ENCODE data around the gene OR56B1. TPM values are rescaled to one million over a fixed set of nuclear protein-coding genes. Genes with fewer than 3 reads are reported as not detected.

The OR56B1 gene, protein sequence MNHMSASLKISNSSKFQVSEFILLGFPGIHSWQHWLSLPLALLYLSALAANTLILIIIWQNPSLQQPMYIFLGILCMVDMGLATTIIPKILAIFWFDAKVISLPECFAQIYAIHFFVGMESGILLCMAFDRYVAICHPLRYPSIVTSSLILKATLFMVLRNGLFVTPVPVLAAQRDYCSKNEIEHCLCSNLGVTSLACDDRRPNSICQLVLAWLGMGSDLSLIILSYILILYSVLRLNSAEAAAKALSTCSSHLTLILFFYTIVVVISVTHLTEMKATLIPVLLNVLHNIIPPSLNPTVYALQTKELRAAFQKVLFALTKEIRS
- total RNA-seq = under 0.01 TPM in 1 of 2 replicates, not detected in the other

DNA sequence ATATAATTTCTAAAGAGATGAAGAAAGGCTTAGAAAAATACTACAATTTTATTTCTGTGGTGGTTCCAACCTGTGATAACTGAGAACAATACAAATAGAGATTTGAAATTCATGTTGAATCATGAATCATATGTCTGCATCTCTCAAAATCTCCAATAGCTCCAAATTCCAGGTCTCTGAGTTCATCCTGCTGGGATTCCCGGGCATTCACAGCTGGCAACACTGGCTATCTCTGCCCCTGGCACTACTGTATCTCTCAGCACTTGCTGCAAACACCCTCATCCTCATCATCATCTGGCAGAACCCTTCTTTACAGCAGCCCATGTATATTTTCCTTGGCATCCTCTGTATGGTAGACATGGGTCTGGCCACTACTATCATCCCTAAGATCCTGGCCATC lies at the start of gene OR56B1:
Gene OR56B1 (plus strand): TSS at position 53 of the 400 bp plus-strand sequence. CDS start 69 bp downstream, at position 122.

DNA sequence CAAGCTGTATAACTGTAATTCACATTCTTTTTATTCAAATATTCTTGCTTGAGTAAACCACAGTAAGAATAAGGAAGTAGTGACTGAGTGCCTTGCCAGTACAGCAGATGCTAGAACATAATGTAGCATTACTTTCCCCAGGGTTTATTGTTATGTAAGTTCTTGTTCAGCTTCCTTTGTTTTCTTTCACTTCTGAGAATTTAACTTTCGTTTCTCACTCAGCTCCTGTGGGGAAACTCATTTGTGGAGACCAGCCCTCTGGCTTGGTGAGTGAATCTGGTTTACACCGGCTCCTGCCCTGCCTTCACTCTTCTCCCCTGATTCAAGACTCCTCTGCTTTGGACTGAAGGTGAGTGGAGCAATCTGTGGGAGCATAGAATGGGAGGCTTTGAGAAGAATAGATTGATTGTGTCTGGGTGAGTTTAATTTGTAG lies 46.7 kb upstream of the OR56B1 start, which contains the start of gene TRIM22:
Gene TRIM22 (plus strand): TSS at position 240 of the 433 bp plus-strand sequence. CDS start 6,443 bp downstream, outside the sequence.

DNA sequence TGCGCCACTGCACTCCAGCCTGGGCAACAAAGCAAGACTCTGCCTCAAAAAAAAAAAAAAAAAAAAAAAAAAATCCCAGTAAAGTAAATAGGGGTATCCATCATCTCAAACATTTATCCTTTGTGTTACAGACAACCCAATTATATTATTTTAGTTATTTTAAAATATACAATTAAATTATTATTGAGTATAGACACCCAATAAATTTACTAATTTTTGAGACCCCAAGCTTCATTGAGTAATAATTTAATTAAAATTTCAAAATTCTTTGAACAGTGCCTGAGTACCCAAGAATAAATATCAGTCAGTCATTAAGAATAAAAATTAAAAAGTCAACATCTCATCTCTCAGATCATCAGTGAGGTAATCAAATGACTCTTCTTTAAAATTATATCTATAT lies 17.7 kb downstream of the OR56B1 start, which contains the start of gene OR52N4:
Gene OR52N4 (plus strand): TSS at position 301 of the 400 bp plus-strand sequence. CDS start 498 bp downstream, outside the sequence.

DNA sequence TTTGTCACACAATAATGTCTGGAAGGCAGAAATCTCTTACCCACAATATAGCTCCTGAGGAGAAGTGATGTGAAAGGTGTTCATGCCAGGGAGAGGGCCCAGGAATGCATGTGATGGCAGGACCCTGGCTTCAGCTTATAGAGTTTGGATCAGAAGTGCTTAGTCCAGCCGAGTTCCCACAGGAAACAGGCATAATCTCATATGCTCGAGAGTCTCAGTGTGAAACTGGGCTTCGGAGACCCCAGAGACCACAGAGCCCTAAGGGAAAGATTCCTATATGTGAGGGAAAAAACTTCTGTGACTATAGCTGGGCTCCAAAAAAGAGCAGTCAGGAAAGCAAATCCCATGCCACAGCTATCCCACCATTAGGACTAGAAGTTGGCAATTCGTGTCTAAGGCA lies 47.0 kb downstream of the OR56B1 start, which contains the start of gene OR52N5:
Gene OR52N5 (minus strand): TSS at position 101 of the 400 bp plus-strand sequence. CDS start 4,721 bp downstream, outside the sequence.

Other genes starting within 250 kb of the OR56B1 start
- not detected in 2 replicates for gene OR52D1, start 247.8 kb upstream of the OR56B1 start, total RNA-seq
- 0.09 and 0.16 TPM in 2 replicates for gene UBQLN3, start 226.5 kb upstream of the OR56B1 start, total RNA-seq
- 0.16 and 0.17 TPM in 2 replicates for gene UBQLNL, start 219.7 kb upstream of the OR56B1 start, total RNA-seq
- gene OR52H1, start 187.9 kb upstream of the OR56B1 start, total RNA-seq = 0.60 and 0.63 TPM in 2 replicates
- gene OR52B6, start 155.6 kb upstream of the OR56B1 start, total RNA-seq = not detected in 2 replicates
- gene TRIM6, start 139.8 kb upstream of the OR56B1 start, total RNA-seq = 2.5 and 3.8 TPM in 2 replicates
- gene TRIM34, start 111.4 kb upstream of the OR56B1 start, total RNA-seq = 19.4 and 23.1 TPM in 2 replicates
- gene TRIM5, start 51.4 kb upstream of the OR56B1 start, total RNA-seq = 37.8 and 45.6 TPM in 2 replicates
- 151 and 208 TPM in 2 replicates for gene TRIM22, start 46.7 kb upstream of the OR56B1 start, total RNA-seq
- gene OR52N4, start 17.8 kb downstream of the OR56B1 start, total RNA-seq = 0.17 TPM in 1 of 2 replicates, not detected in the other
- gene OR52N5, start 46.9 kb downstream of the OR56B1 start, total RNA-seq = not detected in 2 replicates
- gene OR52N1, start 54.8 kb downstream of the OR56B1 start, total RNA-seq = not detected in 2 replicates
- gene OR52N2, start 72.5 kb downstream of the OR56B1 start, total RNA-seq = not detected in 2 replicates
- gene OR52E6, start 105.4 kb downstream of the OR56B1 start, total RNA-seq = not detected in 2 replicates
- gene OR52E8, start 121.2 kb downstream of the OR56B1 start, total RNA-seq = not detected in 2 replicates
- gene OR52E4, start 144.2 kb downstream of the OR56B1 start, total RNA-seq = not detected in 2 replicates
- gene OR52E5, start 156.8 kb downstream of the OR56B1 start, total RNA-seq = not detected in 2 replicates
- gene OR56A3, start 205.8 kb downstream of the OR56B1 start, total RNA-seq = not detected in 2 replicates
- not detected in 2 replicates for gene OR56A5, start 232.0 kb downstream of the OR56B1 start, total RNA-seq